ENCODE measurements around the gene TRMT61A. TPM values are rescaled to one million over a fixed set of nuclear protein-coding genes. Genes with fewer than 3 reads are reported as not detected.

TRMT61A gene
- total and polyA plus RNA-seq, 9 of the 15 experiments (the other 6 are each of a cell fraction or from before 2014, with no cell fraction given) = 0.10 to 24.8 (median 5.1) TPM

DNA sequence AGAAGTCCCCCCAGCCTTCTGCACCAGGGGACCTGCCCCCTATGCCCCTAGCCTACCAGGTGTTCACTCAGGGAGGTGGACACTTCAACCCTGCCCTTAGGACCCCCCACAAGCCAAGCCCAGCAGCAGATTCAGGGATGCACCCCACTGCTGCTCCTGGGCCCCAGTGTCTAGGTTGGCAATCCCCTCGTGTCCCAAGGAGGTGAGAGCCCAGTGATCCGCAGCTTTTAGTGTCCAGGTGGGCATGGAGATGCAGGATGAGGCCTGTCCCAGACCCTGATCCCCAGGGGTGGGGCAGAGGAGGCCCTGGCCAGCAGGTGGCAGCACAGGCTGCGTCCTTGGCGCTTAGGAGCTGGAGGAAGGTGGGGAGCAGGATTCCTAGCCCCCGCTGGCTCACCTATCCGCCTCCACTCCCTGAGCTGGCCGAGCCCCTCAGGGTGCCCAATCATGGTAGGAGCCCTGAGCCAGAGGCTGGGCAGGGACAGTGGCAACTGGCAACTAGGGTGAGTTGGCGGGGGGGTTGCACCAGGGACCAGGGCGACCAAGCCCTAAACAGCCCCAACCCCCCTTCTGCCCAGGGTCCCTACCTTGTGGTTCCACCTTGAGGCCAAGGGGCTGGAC, 10.5 kb upstream of the TRMT61A start (continued):
- TF ChIP-seq, protein P1, sequence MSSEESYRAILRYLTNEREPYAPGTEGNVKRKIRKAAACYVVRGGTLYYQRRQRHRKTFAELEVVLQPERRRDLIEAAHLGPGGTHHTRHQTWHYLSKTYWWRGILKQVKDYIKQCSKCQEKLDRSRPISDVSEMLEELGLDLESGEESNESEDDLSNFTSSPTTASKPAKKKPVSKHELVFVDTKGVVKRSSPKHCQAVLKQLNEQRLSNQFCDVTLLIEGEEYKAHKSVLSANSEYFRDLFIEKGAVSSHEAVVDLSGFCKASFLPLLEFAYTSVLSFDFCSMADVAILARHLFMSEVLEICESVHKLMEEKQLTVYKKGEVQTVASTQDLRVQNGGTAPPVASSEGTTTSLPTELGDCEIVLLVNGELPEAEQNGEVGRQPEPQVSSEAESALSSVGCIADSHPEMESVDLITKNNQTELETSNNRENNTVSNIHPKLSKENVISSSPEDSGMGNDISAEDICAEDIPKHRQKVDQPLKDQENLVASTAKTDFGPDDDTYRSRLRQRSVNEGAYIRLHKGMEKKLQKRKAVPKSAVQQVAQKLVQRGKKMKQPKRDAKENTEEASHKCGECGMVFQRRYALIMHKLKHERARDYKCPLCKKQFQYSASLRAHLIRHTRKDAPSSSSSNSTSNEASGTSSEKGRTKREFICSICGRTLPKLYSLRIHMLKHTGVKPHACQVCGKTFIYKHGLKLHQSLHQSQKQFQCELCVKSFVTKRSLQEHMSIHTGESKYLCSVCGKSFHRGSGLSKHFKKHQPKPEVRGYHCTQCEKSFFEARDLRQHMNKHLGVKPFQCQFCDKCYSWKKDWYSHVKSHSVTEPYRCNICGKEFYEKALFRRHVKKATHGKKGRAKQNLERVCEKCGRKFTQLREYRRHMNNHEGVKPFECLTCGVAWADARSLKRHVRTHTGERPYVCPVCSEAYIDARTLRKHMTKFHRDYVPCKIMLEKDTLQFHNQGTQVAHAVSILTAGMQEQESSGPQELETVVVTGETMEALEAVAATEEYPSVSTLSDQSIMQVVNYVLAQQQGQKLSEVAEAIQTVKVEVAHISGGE (CRISPR knock-in tag; IDR thresholded peaks at IDR 0.05) = no peak
- TF ChIP-seq ZNF589 (CRISPR knock-in tag; IDR thresholded peaks at IDR 0.05; ENCODE audit: low read depth) = no peak
- no peak for TF ChIP-seq CCAR2 (IDR thresholded peaks at IDR 0.05; ENCODE audit: low read depth, low read length)
- TF ChIP-seq ZKSCAN1 (IDR thresholded peaks at IDR 0.05; ENCODE audit: low read depth, low read length) = no peak
- TF ChIP-seq RNF2 (IDR thresholded peaks at IDR 0.05) = no peak
- TF ChIP-seq TEAD2 (tag; IDR thresholded peaks at IDR 0.05) = no peak
- no peak for TF ChIP-seq LARP7 (IDR thresholded peaks at IDR 0.05)
- TF ChIP-seq ILF3 (IDR thresholded peaks at IDR 0.05; ENCODE audit: borderline replicate concordance) = no peak
- no peak for TF ChIP-seq SRSF3 (IDR thresholded peaks at IDR 0.05; ENCODE audit: insufficient read depth, low read length)
- TF ChIP-seq C11orf30 (IDR thresholded peaks at IDR 0.05; ENCODE audit: low read depth) = no peak
- no peak for TF ChIP-seq HIVEP1 (CRISPR knock-in tag; IDR thresholded peaks at IDR 0.05)
- TF ChIP-seq MAFF (IDR thresholded peaks at IDR 0.05; ENCODE audit: low read length) = no peak
- no peak for TF ChIP-seq ZBTB1 (CRISPR knock-in tag; IDR thresholded peaks at IDR 0.05; ENCODE audit: borderline replicate concordance, low read depth)
- TF ChIP-seq ZKSCAN8 (CRISPR knock-in tag; IDR thresholded peaks at IDR 0.05) = no peak
- no peak for TF ChIP-seq ZNF830 (CRISPR knock-in tag; IDR thresholded peaks at IDR 0.05)
- TF ChIP-seq, protein P2, sequence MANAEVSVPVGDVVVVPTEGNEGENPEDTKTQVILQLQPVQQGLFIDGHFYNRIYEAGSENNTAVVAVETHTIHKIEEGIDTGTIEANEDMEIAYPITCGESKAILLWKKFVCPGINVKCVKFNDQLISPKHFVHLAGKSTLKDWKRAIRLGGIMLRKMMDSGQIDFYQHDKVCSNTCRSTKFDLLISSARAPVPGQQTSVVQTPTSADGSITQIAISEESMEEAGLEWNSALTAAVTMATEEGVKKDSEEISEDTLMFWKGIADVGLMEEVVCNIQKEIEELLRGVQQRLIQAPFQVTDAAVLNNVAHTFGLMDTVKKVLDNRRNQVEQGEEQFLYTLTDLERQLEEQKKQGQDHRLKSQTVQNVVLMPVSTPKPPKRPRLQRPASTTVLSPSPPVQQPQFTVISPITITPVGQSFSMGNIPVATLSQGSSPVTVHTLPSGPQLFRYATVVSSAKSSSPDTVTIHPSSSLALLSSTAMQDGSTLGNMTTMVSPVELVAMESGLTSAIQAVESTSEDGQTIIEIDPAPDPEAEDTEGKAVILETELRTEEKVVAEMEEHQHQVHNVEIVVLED (CRISPR knock-in tag; IDR thresholded peaks at IDR 0.05) = no peak
- TF ChIP-seq, protein P3, sequence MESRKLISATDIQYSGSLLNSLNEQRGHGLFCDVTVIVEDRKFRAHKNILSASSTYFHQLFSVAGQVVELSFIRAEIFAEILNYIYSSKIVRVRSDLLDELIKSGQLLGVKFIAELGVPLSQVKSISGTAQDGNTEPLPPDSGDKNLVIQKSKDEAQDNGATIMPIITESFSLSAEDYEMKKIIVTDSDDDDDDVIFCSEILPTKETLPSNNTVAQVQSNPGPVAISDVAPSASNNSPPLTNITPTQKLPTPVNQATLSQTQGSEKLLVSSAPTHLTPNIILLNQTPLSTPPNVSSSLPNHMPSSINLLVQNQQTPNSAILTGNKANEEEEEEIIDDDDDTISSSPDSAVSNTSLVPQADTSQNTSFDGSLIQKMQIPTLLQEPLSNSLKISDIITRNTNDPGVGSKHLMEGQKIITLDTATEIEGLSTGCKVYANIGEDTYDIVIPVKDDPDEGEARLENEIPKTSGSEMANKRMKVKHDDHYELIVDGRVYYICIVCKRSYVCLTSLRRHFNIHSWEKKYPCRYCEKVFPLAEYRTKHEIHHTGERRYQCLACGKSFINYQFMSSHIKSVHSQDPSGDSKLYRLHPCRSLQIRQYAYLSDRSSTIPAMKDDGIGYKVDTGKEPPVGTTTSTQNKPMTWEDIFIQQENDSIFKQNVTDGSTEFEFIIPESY (CRISPR knock-in tag; IDR thresholded peaks at IDR 0.05) = peak; percentile 29; the same call in 1 of the 2 replicates
- TF ChIP-seq ARID1B (IDR thresholded peaks at IDR 0.05) = no peak
- TF ChIP-seq TEAD1 (CRISPR knock-in tag; IDR thresholded peaks at IDR 0.05) = no peak
- no peak for TF ChIP-seq KDM5B (IDR thresholded peaks at IDR 0.05; ENCODE audit: insufficient replicate concordance, low read depth, low read length)
- no peak for TF ChIP-seq CHD2 (IDR thresholded peaks at IDR 0.05; ENCODE audit: low read depth, low read length)
- no peak for TF ChIP-seq SRF (CRISPR knock-in tag; IDR thresholded peaks at IDR 0.05)
- no peak for TF ChIP-seq NEUROD1 (IDR thresholded peaks at IDR 0.05; ENCODE audit: borderline replicate concordance, low read depth, low read length, partially characterized antibody)

All from K562 (cell line).